K562 treated with DMSO at 1 percent for 24 hours (cell line): Measurements from ENCODE around the gene SCN4A. TPM values are rescaled to one million over a fixed set of nuclear protein-coding genes. Genes with fewer than 3 reads are reported as not detected.

Experiments used
- total RNA-seq: library from RNA; unstranded; fragments of 300-600 nt; gene quantifications from 2 replicates; pipeline ENCODE4 v1.2.3, GENCODE V29; 2022; ENCODE audit warnings: low read depth; ENCODE audit not compliant: insufficient read depth

SCN4A gene
- 0.43 and 0.53 TPM in 2 replicates for total RNA-seq

DNA sequence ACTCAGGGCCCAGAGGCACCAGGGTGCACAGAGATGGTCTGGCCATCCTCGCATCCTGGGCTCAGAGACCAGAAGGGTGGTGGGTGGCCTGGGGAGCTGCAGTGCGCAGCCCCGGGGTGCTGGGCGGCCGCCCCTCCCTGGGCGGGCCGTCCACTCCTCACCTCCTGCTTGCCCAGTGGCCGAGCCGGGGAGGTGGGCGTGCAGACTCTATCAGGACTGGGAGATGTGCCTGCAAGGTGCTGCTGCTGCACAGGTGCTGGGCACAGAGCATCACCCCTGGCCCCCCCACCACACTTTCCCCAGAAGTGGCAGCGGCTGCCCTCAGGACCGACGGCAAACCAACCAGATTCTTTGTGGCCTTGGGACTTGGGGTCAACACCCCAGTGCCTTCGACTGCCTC lies at the start of gene SCN4A:
Gene SCN4A (minus strand): TSS at position 123 of the 400 bp plus-strand sequence. CDS start 77 bp downstream, at position 46.

GRCh38 chr17:64020056-64020766 lies 47.5 kb upstream of the SCN4A start, which contains the start of gene ICAM2:
TSS of gene ICAM2 (minus strand) at chr17:64020633. CDS start at chr17:64006691, 13,942 bp downstream.

DNA sequence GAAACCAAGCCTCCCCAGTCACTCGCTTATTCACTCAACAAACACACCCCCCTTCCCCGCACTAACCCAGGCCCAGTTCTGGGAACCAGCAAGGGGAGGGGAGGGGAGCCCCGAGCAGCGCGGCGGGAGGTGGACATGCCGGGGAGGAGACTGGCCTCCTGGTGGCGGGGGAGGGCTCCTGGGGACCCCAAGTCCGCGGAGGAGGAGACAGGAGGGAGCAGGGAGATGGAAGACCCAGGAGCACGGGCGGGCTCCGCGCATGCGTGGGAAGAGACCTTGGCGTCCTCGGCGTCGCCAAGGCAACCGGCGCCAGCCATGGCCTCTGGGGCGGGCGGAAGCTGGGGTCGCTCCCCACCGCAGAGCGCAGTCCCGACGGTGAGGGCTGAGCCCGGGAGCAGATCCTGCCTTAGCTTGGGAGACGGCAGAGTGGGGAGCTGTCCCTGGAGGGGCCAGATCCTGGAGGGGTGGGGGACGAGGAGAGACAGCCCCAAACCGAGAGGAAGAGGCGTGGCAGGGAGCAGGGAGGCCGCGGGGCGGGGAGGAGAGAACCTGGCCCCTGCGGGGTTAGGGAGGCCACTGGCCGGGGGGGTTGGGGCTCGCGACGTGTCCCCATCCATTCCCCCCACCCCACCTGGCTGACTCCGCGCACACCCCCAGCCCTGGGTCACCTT lies 25.5 kb upstream of the SCN4A start, which contains the start of gene PRR29:
Gene PRR29 (plus strand): TSS at position 302 of the 671 bp plus-strand sequence. CDS start 14 bp downstream, at position 316.

DNA sequence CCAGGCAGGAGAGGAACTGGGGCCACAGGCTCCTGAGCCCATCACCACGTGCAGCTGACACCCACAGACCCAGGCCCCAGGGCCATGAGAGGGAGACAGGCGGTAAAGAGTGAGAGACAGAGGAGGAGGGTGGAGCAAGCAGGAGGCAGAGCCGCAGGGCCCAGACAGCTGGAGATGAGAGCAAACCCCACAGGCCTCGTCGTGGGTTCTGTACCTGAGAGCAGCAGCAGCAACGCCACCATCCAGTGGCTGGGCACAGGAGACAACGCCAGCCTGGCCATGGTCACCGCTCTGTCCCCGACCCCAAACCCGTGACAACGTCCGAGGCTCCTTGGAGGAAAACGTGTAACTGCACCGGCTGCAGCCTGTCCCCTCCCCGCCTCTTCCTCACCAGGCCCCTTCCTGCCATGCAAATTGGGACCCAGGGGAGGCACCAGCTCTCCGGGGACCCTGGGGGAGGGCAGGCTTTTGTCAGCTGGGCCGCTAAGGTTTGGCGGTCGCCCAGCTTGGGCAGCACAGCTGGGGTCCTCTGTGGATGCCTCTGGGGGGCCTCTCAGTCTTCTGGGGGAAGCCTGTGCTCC lies 40.6 kb downstream of the SCN4A start, which contains the start of gene CD79B:
Gene CD79B (minus strand): TSS at position 351 of the 581 bp plus-strand sequence. CDS start 70 bp downstream, at position 281.

GRCh38 chr17:63918789-63919305 lies 53.9 kb downstream of the SCN4A start, which contains the start of gene GH1:
TSS of gene GH1 (minus strand) at chr17:63918839. CDS start at chr17:63918776, 63 bp downstream.

DNA sequence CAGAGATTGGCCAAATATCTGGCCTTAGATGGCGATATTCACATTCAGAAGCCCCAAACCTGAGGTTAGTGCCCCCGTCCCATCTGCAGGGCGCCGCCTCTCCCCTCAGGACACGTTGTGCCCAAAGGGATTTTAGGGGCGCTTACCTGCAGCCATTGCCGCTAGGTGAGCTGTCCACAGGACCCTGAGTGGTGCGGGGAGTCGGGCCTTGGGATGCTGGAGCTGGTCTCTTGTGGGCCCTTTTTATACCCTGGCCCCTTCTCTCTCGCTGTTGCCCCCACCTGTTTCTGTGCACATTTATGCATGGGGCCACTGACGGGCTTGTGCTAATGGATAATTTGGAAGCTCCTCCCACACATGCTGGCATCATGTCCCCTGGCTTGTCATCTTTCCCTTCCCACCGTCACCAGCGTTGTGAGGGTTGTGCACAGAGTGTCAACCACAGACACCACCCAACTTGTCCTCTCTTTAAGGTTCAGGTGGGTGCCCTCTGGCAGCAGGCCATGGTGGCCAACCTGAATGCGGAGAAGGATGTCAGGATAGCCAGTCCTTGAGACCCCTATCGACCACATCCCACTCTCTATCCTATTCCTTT lies 61.6 kb downstream of the SCN4A start, which contains the start of gene CSHL1:
Gene CSHL1 (minus strand): TSS at position 218 of the 595 bp plus-strand sequence. CDS start 62 bp downstream, at position 156.

DNA sequence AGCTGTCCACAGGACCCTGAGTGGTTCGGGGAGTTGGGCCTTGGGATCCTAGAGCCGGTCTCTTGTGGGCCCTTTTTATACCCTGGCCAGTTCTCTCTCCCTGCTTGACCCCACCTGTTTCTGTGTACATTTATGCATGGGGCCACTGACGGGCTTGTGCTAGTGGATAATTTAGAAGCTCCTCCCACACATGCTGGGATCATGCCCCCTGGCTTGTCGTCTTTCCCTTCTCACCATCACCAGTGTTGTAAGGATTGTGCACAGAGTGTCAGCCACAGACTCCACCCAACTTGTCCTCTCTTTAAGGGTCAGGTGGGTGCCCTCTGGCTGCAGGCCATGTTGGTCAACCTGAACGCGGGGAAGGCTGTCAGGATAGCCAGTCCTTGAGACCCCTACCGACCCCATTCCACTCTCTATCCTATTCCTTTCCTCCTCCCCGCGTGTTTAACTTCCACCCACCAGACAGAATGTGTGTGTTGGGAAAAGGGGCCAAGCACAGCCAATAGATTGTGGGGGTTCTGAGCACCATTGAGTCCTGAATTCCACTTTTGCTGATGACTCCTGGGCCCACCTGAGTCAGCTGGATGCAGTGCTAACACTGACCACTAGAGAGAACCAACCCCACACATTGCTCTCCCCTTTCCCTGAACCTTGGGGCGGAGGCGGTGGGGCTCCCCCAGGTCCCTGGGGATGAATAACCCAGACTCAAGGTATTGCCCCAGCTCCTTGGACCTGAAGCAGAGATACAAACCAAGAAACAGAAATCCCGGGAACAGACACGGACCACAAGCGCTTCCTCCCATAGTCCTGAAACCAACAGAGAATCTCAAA lies 76.0 kb downstream of the SCN4A start, which contains the start of gene CSH1:
Gene CSH1 (minus strand): TSS at position 51 of the 831 bp plus-strand sequence. CDS start 63 bp downstream, outside the sequence.

Other genes with a start within 250 kb of the SCN4A start
- gene STRADA, start 231.1 kb downstream of the SCN4A start, total RNA-seq: 45.4 and 47.0 TPM in 2 replicates
- 57.2 and 62.5 TPM in 2 replicates for gene CCDC47, start 199.3 kb downstream of the SCN4A start, total RNA-seq
- 37.1 and 46.5 TPM in 2 replicates for gene DDX42, start 198.7 kb downstream of the SCN4A start, total RNA-seq
- 172 and 182 TPM in 2 replicates for gene PSMC5, start 145.5 kb downstream of the SCN4A start, total RNA-seq
- gene FTSJ3, start 145.3 kb downstream of the SCN4A start, total RNA-seq: 26.5 and 33.7 TPM in 2 replicates
- 87.9 and 96.8 TPM in 2 replicates for gene SMARCD2, start 130.2 kb downstream of the SCN4A start, total RNA-seq
- gene CSH2, start 99.2 kb downstream of the SCN4A start, total RNA-seq: 0.38 and 1.4 TPM in 2 replicates
- gene GH2, start 91.0 kb downstream of the SCN4A start, total RNA-seq: not detected in 2 replicates
- gene CSH1, start 76.3 kb downstream of the SCN4A start, total RNA-seq: not detected in 2 replicates
- gene CSHL1, start 61.7 kb downstream of the SCN4A start, total RNA-seq: not detected in 2 replicates
- gene GH1, start 54.1 kb downstream of the SCN4A start, total RNA-seq: not detected in 2 replicates
- gene CD79B, start 40.6 kb downstream of the SCN4A start, total RNA-seq: 0.27 TPM in 1 of 2 replicates, not detected in the other
- 1.9 and 2.2 TPM in 2 replicates for gene PRR29, start 25.4 kb upstream of the SCN4A start, total RNA-seq
- 59.1 and 64.1 TPM in 2 replicates for gene ICAM2, start 47.7 kb upstream of the SCN4A start, total RNA-seq
- gene ERN1, start 157.2 kb upstream of the SCN4A start, total RNA-seq: 17.5 and 17.8 TPM in 2 replicates